ENCODE measurements around the gene SEC23A.
"Not testable (repeated sequence)": the region's sequence is repeated elsewhere in the genome, so short reads cannot be mapped to it uniquely, and the experiment has no call there.

The SEC23A gene

GRCh38 chr14:39094515-39094914 is 8.5 kb downstream of the SEC23A start:
- no peak for DNase-seq

- DNase-seq = no peak
These were observed 11.3 kb downstream of the SEC23A start for GRCh38 chr14:39091716-39092115.

DNA sequence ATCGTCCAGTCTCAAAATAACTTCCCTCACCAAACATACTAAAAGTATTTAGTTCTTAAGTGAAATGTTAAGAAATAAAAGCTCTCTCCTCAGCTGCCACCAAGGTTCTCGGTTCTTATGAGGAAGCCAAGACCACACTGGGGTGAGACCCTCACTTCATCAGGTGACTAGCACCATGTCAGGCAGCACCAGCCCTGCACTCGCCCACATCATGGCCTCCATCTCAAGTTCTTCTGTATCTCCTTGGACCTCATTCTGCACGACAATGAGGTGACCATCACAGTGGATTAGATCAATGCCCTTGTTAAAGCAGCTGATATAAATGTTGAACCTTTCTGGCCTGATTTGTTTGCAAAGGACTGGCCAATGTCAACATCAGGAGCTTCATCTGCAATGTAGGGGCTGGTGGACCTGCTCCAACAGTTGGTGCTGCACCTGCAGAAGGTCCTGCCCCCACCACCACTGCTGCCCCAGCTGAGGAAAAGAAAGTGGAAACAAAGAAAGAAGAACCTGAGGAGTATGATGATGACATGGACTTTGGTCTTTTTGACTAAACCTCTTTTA is 12.4 kb downstream of the SEC23A start:
- no peak for DNase-seq

DNA sequence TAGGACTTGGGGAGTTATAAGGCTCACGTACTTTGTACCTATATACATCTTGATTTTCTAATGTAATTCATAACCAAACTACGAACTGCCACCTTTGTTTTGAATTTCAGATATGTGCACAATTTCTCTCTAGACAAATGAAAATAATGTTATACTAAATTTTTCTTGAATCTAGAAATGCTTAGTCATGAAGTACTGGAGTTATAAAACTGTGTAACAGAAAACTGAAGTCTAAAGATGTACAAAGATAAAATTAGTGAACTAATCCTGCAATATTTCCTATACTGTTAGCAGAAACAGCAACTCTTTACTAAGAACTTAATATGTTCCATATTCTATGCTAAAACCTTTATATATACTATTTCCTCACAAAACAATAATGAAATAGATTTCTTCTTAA is 15.5 kb downstream of the SEC23A start:
- no peak for DNase-seq

GRCh38 chr14:39085933-39086332 is 17.1 kb downstream of the SEC23A start:
- no peak for DNase-seq

DNA sequence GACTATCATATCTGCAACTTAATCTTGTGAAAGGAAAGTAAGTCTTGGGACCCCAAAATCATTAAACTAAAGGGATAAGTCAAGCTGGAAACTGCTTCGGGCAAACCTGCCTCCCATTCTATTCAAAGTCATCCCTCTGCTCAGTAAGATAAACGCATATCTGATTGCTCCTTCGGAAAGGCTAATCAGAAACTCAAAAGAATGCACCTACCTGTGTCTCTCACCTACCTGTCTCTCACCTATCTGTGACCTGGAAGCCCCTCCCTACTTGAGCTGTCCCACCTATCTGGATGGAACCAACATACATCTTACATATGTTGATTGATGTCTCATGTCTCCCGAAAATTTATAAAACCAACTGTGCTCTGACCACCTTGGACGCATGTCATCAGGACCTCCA is 19.9 kb downstream of the SEC23A start:
- DNase-seq = no peak

GRCh38 chr14:39080886-39081285 is 22.1 kb downstream of the SEC23A start:
- DNase-seq = no peak

DNA sequence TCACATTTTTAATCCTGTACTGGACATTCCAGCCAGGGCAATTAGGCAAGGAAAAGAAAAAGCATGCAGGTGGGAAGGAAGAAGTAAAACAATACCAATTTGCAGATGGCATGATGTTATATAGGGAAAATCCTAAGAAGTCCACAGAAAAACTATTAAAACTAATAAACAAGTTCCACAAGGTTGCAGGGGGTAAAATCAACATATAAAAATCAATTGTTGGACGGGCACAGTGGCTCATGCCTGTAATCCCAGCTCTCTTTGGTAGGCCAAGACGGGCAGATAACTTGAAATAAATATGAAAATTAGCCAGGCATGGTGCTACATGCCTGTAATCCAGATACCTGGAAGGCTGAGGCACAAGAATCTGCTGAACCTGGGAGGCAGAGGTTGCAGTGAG is 31.9 kb downstream of the SEC23A start:
- DNase-seq = no peak

DNA sequence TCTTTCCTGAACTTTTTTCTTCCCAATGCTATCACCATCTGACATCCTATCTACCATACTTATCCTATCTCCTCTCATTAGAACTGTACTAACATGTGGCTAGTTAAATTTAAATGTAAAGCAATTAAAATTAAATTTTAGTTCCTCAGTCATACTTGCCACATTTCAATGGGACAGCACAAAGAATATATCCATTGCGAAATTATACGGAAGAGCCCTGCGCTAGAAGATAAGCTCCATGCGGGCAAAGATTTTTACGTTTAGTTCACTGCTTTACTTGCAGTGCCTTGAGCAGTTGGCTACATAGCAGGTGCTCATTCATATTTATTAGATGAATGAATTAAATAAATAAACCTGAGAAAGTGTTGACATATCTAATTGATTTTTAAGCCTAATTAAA is 33.1 kb downstream of the SEC23A start:
- no peak for DNase-seq

DNA sequence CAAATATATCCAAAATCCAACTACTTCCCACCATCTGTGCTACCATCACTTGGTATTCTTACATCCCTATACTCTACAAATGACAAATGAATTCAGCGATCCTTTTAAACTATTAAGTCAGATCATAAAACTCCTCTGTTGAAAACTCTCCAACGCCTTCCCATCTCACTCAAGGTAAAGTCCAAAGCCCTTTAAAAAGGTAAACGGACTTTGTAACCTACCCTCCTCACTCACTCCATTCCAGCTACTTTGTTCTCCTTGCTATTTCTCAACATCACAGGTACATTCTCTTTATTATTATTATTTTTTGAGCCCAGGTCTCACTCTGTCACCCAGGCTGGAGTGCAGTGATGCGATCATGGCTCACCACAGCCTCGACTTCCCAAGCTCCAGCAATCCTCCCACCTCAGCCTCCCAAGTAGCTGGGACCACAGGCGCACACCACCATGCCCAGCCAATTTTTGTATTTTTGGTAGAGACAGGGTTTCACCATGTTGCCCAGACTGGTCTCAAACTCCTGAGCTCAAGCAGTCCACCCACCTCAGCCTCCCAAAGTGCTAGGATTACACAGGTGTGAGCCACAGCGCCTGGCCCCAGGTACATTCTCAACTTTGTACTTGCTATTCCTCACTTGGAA is 33.7 kb downstream of the SEC23A start:
- DNase-seq = not testable (repeated sequence)

GRCh38 chr14:39060818-39061437 is 42.1 kb downstream of the SEC23A start:
- no peak for DNase-seq

DNA sequence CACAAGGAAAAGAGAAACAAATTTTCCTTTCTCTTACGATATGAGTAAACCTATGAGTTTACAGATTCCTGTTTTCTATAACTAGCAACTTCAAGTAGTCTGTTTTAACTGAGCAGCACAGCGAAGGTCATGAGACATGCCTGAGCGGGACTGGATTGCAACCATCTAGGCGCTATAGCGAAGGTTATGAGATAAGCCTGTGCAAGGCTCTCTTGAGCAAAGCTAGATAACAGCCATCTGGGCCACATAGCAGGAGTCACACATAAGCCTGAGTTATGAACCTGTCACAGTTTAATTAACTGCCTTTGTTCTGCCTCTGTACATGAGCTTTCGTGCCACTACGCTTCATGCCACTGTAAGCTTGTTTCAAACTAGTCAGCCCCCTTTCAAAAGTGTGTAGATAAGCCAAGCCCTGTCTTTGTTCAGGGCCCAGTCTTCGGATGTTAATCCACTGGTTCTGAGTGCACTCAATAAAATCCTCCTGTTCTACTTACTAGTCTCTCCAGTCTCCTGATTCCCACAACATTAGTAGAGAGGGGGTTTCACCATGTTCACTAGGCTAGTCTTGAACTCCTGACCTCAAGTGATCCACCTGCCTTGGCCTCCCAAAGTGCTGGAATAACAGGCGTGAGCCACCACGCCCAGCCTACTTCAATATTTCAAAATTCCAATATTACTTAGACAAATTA is 47.1 kb downstream of the SEC23A start:
- no peak for DNase-seq

- DNase-seq = not testable (repeated sequence)
These were observed 50.1 kb downstream of the SEC23A start for GRCh38 chr14:39052869-39053454.

DNA sequence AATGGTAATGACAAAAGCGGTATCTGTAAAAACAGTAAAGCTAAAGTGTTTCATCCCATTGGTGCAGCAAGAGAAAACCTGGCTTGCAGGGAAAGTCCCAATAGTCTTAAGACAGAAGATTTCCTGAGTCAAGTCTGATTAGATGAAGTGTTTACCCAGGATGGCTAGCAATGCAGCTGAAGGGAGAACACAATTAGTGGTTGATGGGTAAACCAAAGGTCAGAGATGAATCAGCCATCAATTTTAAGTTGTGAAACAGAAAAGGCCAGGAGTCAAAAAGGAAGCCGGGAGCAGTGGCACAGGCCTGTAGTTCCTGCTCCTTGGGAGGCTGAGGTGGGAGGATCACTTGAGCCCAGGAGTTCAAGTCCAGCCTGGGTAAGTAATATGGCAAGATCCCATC is 52.6 kb downstream of the SEC23A start:
- DNase-seq = no peak

DNA sequence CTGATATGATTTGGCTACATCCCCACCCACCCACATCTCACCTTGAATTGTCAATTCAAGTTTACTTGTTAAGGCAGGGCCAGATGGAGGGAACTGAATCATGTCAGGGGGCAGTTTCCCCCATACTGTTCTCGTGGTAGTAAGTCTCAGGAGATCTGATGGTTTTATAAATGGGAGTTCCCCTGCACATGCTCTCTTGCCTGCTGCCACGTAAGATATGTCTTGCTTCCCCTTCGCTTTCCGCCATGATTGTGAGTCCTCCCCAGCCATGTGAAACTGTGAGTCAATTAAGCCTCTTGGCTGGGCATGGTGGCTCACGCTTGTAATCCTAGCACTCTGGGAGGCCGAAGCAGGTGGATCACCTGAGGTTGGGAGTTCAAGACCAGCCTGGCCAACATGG is 57.1 kb downstream of the SEC23A start:
- not testable (repeated sequence) for DNase-seq

- DNase-seq = no peak
These were observed 59.6 kb downstream of the SEC23A start for GRCh38 chr14:39043352-39043943.

DNA sequence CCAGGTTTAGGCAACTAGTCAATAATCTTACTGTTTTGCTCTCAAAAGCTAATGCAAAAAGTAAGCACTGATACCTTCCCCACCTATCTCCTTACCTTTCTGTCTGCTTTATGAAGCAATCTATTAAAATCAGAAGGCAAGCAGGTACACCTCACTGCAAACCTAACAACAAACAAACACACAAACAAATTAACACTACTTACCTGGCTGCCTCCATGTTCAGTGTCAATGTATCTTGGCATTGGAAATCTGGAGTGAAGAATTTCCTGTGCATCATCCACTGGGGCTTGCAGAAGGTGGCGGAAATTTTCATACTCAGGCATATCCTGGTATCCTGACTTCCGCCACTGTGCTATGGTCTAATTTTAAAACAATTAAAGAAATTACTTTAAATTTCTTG is 62.5 kb downstream of the SEC23A start:
- DNase-seq = no peak

DNA sequence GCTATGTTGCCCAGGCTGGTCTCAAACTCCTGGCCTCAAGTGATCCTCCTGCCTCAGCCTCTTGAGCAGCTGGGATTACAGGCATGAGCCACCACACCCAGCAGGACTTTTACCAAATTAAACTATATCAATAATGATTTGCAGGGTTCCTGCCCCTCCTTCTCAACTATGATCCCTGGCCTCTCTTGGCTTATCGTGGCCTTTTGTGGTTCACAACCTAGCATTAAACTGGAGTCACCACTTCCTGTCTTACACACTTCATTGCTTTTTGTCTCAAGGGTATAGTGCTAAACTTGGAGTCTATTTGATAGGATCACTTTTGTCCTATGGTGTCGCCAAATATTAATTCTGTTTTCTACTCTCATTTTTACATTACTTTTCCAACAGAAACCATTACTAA is 64.5 kb downstream of the SEC23A start:
- DNase-seq = no peak

- DNase-seq = no peak
These were observed 66.3 kb downstream of the SEC23A start for GRCh38 chr14:39036760-39037159.

- no peak for DNase-seq
These were observed 67.7 kb downstream of the SEC23A start for GRCh38 chr14:39035336-39035735.

- peak in 8 of 51 donors; percentile 3 to 27 (median 8) for DNase-seq
These were observed 68.3 kb downstream of the SEC23A start for GRCh38 chr14:39034481-39035296.
